WERI-Rb-1 (cell line): Measurements from ENCODE around the gene TRIP11.

Experiments
- DNase-seq: peaks from one replicate; pipeline ENCODE4 v3.0.0-alpha.2; 2020
- H3K27ac ChIP-seq: fragments of 250-450 bp; sonication (Bioruptor Pico); 2 replicates; pipeline ENCODE4 v1.5.1; 2020; ENCODE audit warnings: mild to moderate bottlenecking, moderate library complexity
- H3K27me3 ChIP-seq: fragments of 250-450 bp; sonication (Bioruptor Pico); 2 replicates; pipeline ENCODE4 v1.5.1; 2021; ENCODE audit warnings: mild to moderate bottlenecking, low read depth, moderate library complexity; ENCODE audit not compliant: insufficient read depth, severe bottlenecking
- H3K36me3 ChIP-seq: fragments of 250-450 bp; sonication (Bioruptor Pico); 2 replicates; pipeline ENCODE4 v1.5.1; 2020; ENCODE audit warnings: mild to moderate bottlenecking, moderate library complexity
- H3K4me3 ChIP-seq: 2 replicates; pipeline ENCODE4 v1.5.1; 2011; ENCODE audit warnings: low read depth, mild to moderate bottlenecking, control low read depth, low read length
- H3K9me3 ChIP-seq: fragments of 250-450 bp; sonication (Bioruptor Pico); 2 replicates; pipeline ENCODE4 v1.5.1; 2021; ENCODE audit warnings: mild to moderate bottlenecking, moderate library complexity; ENCODE audit not compliant: severe bottlenecking
- TF ChIP-seq, protein P1 (sequence below): IDR thresholded peaks from 2 replicates; pipeline ENCODE4 v1.5.1; 2011; ENCODE audit warnings: low read depth, mild to moderate bottlenecking, control low read depth, inconsistent platforms, low read length

Gene TRIP11

GRCh38 chr14:91918186-91918883 lies 121.5 kb downstream of the TRIP11 start:
- Histone ChIP-seq H3K4me3 (no peak overlapping the region), H3K36me3 (no peaks in the 10 kb centered on the region), H3K27me3 (no peaks in the 10 kb centered on the region), H3K9me3 (no peaks in the 10 kb centered on the region), H3K27ac (no peak overlapping the region)
- DNase-seq, result no peak
- TF ChIP-seq, protein P1, sequence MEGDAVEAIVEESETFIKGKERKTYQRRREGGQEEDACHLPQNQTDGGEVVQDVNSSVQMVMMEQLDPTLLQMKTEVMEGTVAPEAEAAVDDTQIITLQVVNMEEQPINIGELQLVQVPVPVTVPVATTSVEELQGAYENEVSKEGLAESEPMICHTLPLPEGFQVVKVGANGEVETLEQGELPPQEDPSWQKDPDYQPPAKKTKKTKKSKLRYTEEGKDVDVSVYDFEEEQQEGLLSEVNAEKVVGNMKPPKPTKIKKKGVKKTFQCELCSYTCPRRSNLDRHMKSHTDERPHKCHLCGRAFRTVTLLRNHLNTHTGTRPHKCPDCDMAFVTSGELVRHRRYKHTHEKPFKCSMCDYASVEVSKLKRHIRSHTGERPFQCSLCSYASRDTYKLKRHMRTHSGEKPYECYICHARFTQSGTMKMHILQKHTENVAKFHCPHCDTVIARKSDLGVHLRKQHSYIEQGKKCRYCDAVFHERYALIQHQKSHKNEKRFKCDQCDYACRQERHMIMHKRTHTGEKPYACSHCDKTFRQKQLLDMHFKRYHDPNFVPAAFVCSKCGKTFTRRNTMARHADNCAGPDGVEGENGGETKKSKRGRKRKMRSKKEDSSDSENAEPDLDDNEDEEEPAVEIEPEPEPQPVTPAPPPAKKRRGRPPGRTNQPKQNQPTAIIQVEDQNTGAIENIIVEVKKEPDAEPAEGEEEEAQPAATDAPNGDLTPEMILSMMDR, result no peak
